ENCODE measurements around the gene SIRPG.
"Not testable (repeated sequence)": the region's sequence is repeated elsewhere in the genome, so short reads cannot be mapped to it uniquely, and the experiment has no call there.

The SIRPG gene

DNA sequence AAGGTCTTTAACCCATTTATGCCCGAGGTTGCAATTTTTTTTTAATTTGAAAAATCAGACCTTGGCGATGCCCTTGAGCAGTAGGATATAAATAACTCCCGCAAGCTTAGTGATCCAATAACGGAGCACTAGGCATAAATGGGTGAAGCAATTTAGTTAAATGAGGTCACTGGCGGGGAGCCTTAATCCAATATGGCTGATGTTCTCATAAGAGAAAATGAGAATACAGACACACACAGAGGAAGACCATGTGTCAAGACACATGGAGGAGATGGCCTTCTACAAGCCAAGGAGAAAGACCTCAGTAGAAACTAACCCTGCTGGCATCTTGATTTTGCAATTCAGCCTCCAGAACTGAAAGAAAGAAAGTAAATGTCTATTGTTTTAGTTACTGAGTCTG, 735 bp downstream of the SIRPG start:
- Histone ChIP-seq H3K36me3 (ENCODE audit: control insufficient read depth, insufficient read depth, low read length) (no peaks in the 10 kb centered on the region), H3K4me3 (ENCODE audit: insufficient read depth, low read depth, low read length, poor library complexity, severe bottlenecking) (peak overlapping the region; percentile 51), H3K9me3 (ENCODE audit: control insufficient read depth, low read length) (peaks cover 3% of the 10 kb centered on the region), H3K4me1 (ENCODE audit: control insufficient read depth, insufficient read depth, low read length, poor library complexity, severe bottlenecking) (peaks cover 59% of the 10 kb centered on the region), H3K27ac (ENCODE audit: insufficient read depth, low read length, poor library complexity, severe bottlenecking) (peak overlapping the region; percentile 73), H3K27me3 (replicated peaks; ENCODE audit: control insufficient read depth, insufficient read depth, low read length, poor library complexity, severe bottlenecking) (no peaks in the 10 kb centered on the region)
- DNase-seq, result no peak

DNA sequence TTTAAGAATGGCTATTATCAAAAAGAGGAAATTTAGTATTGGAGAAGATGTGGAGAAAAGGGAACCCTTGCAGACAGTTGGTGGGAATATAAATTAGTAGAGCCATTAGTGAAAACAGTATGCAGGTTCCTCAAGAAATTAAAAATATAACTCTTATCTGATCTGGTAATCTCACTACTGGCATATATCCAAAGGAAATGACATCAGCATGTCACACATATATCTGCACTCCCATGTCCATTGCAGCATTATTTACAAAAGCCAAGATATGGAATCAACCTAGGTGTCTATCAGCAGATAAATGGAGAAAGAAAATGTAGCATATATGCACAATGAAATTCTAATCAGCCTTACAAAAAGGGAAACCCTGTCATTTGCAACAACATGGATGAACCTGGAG, 2.6 kb downstream of the SIRPG start:
- Histone ChIP-seq H3K9me3 (ENCODE audit: control insufficient read depth, low read length) (peaks cover 3% of the 10 kb centered on the region), H3K27me3 (replicated peaks; ENCODE audit: control insufficient read depth, insufficient read depth, low read length, poor library complexity, severe bottlenecking) (no peaks in the 10 kb centered on the region), H3K4me1 (ENCODE audit: control insufficient read depth, insufficient read depth, low read length, poor library complexity, severe bottlenecking) (peaks cover 49% of the 10 kb centered on the region), H3K27ac (ENCODE audit: insufficient read depth, low read length, poor library complexity, severe bottlenecking) (peak overlapping the region; percentile 40), H3K36me3 (ENCODE audit: control insufficient read depth, insufficient read depth, low read length) (no peaks in the 10 kb centered on the region), H3K4me3 (ENCODE audit: insufficient read depth, low read depth, low read length, poor library complexity, severe bottlenecking) (peak overlapping the region; percentile 51)
- DNase-seq, result no peak

DNA sequence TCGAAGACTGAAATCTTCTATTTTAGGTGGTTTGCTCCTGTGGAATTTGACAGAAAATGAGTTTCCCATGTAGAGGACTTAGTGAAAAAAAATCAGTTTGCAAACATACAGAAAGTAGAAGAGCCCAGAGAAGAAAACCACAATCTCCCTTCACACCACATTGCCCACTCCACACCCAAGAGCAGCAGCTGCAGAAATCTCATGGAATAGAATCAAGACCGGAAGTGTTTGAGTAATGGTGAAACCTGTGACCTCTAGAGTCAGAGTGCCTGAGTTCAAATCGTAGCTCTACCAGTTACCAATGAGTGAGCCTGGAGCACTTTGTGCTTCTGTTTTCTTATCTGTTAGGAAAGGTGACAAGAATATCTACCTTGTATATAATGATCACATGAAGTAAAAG, 4.6 kb downstream of the SIRPG start:
- H3K36me3 ChIP-seq (ENCODE audit: control insufficient read depth, insufficient read depth, low read length), result peaks cover 11% of the 10 kb centered on the region
- H3K9me3 ChIP-seq (ENCODE audit: control insufficient read depth, low read length), result peaks cover 3% of the 10 kb centered on the region
- no peak overlapping the region for H3K4me3 ChIP-seq (ENCODE audit: insufficient read depth, low read depth, low read length, poor library complexity, severe bottlenecking)
- peaks cover 31% of the 10 kb centered on the region for H3K4me1 ChIP-seq (ENCODE audit: control insufficient read depth, insufficient read depth, low read length, poor library complexity, severe bottlenecking)
- no peaks in the 10 kb centered on the region for H3K27me3 ChIP-seq (replicated peaks; ENCODE audit: control insufficient read depth, insufficient read depth, low read length, poor library complexity, severe bottlenecking)
- H3K27ac ChIP-seq (ENCODE audit: insufficient read depth, low read length, poor library complexity, severe bottlenecking), result no peak overlapping the region
- DNase-seq, result no peak

DNA sequence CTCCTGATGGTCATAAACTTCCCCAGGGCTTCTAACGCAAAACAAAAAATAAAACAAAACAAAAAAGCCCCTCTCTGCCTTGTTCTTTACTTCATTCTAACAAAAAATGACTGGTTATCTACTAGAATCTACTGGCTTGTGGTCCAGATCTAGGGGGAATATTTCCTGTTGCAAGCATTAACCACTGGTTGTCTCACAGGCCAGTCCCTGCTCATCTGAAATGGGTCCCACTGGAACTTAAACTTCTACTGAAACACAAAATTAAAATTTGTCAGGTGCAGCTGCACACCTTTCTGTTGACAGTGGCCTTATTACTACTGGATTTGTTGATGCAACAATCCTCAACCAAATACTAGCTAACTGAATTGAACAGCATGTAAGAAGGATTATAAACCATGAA, 5.5 kb downstream of the SIRPG start:
- peaks cover 19% of the 10 kb centered on the region for H3K36me3 ChIP-seq (ENCODE audit: control insufficient read depth, insufficient read depth, low read length)
- H3K27ac ChIP-seq (ENCODE audit: insufficient read depth, low read length, poor library complexity, severe bottlenecking), result peak overlapping the region; percentile 26
- H3K27me3 ChIP-seq (replicated peaks; ENCODE audit: control insufficient read depth, insufficient read depth, low read length, poor library complexity, severe bottlenecking), result no peaks in the 10 kb centered on the region
- H3K9me3 ChIP-seq (ENCODE audit: control insufficient read depth, low read length), result peaks cover 3% of the 10 kb centered on the region
- no peak for DNase-seq
- no peak overlapping the region for H3K4me3 ChIP-seq (ENCODE audit: insufficient read depth, low read depth, low read length, poor library complexity, severe bottlenecking)
- peaks cover 23% of the 10 kb centered on the region for H3K4me1 ChIP-seq (ENCODE audit: control insufficient read depth, insufficient read depth, low read length, poor library complexity, severe bottlenecking)

DNA sequence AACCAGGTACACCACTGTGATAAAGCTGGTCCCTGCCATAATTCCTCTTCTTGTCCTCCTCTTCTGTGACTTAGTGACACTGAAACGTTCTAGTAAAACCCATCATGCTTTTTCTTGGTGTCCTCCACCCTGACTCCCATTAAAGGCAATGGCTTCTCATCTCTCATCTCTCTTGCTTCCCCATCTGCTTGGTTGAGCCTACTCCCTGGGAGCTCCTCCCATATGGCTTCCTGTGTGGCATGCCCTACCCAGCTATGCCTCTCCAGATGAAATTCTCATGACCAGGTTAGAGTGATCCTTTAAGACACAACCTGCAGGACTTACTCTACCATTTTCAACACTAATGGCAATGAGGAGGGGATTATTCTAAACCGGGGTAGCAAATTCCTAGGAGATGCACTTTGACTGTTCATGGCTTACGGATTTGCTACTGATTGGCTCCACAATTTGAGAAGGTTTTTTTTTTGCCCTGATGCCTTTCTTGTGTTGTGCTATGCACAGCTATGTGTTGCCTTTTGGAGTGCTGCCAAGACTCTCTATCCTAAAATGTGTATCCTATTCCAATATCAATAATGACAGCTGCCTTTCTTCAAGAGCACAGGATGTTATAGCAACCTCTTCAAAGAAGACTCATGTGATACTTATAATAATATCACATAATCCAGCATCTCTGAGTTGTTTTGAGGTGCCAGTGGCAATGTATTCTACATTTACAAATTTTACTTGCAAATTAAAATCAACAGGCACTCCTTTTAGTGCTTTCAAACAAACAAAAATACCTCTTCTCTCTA, 6.1 kb downstream of the SIRPG start:
- peaks cover 3% of the 10 kb centered on the region for H3K9me3 ChIP-seq (ENCODE audit: control insufficient read depth, low read length)
- peaks cover 20% of the 10 kb centered on the region for H3K36me3 ChIP-seq (ENCODE audit: control insufficient read depth, insufficient read depth, low read length)
- H3K4me3 ChIP-seq (ENCODE audit: insufficient read depth, low read depth, low read length, poor library complexity, severe bottlenecking), result peak overlapping the region; percentile 20
- no peak for DNase-seq
- H3K27ac ChIP-seq (ENCODE audit: insufficient read depth, low read length, poor library complexity, severe bottlenecking), result peak overlapping the region; percentile 26
- H3K27me3 ChIP-seq (replicated peaks; ENCODE audit: control insufficient read depth, insufficient read depth, low read length, poor library complexity, severe bottlenecking), result no peaks in the 10 kb centered on the region
- H3K4me1 ChIP-seq (ENCODE audit: control insufficient read depth, insufficient read depth, low read length, poor library complexity, severe bottlenecking), result peaks cover 20% of the 10 kb centered on the region

DNA sequence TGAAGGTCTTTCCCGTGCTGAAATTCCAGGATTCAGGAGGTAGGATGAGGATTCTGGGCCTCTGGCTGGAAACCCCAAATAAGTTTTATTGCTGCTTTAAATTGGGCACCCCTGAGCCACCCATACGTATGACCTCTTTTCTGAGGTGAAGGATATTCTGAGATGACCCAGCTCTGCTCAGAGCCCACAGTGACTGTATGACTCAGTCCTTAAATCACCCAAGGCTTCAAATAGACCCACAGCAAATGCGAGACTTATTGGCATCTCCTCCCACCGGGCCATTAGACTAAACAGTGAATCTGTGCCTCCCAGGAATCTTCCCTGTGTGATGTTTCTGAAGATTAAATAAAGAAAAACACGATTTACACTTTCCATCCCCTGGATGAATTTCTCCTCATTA, 9.5 kb downstream of the SIRPG start:
- Histone ChIP-seq H3K27ac (ENCODE audit: insufficient read depth, low read length, poor library complexity, severe bottlenecking) (no peak overlapping the region), H3K27me3 (replicated peaks; ENCODE audit: control insufficient read depth, insufficient read depth, low read length, poor library complexity, severe bottlenecking) (no peaks in the 10 kb centered on the region), H3K36me3 (ENCODE audit: control insufficient read depth, insufficient read depth, low read length) (peaks cover 38% of the 10 kb centered on the region), H3K4me3 (ENCODE audit: insufficient read depth, low read depth, low read length, poor library complexity, severe bottlenecking) (no peak overlapping the region), H3K4me1 (ENCODE audit: control insufficient read depth, insufficient read depth, low read length, poor library complexity, severe bottlenecking) (peaks cover 18% of the 10 kb centered on the region), H3K9me3 (ENCODE audit: control insufficient read depth, low read length) (no peaks in the 10 kb centered on the region)
- no peak for DNase-seq

DNA sequence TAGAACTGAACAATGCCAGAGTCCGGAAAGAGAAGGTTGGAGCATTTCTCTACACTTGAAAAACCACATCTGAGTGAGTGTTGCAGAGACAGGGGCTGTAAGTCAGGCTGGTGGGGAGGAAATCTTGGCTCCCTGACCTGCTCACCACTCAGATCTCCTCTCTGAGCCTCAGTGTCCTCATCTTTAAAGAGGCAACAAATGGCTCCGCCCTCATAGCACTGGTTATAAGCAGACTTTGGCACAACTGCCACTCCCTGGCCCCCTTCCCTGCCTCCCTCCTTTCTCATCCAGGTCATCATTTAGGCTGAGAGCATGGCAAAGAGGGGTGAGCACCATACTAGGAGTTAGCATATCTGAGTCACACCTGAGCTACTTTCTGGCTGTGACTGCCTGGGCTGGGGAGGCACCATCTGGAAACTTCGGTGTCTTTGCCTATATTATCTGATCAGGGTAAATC, 10.6 kb downstream of the SIRPG start:
- Histone ChIP-seq H3K27me3 (replicated peaks; ENCODE audit: control insufficient read depth, insufficient read depth, low read length, poor library complexity, severe bottlenecking) (no peaks in the 10 kb centered on the region), H3K4me3 (ENCODE audit: insufficient read depth, low read depth, low read length, poor library complexity, severe bottlenecking) (no peak overlapping the region), H3K9me3 (ENCODE audit: control insufficient read depth, low read length) (no peaks in the 10 kb centered on the region), H3K27ac (ENCODE audit: insufficient read depth, low read length, poor library complexity, severe bottlenecking) (no peak overlapping the region), H3K4me1 (ENCODE audit: control insufficient read depth, insufficient read depth, low read length, poor library complexity, severe bottlenecking) (peaks cover 12% of the 10 kb centered on the region), H3K36me3 (ENCODE audit: control insufficient read depth, insufficient read depth, low read length) (peaks cover 38% of the 10 kb centered on the region)
- no peak for DNase-seq

DNA sequence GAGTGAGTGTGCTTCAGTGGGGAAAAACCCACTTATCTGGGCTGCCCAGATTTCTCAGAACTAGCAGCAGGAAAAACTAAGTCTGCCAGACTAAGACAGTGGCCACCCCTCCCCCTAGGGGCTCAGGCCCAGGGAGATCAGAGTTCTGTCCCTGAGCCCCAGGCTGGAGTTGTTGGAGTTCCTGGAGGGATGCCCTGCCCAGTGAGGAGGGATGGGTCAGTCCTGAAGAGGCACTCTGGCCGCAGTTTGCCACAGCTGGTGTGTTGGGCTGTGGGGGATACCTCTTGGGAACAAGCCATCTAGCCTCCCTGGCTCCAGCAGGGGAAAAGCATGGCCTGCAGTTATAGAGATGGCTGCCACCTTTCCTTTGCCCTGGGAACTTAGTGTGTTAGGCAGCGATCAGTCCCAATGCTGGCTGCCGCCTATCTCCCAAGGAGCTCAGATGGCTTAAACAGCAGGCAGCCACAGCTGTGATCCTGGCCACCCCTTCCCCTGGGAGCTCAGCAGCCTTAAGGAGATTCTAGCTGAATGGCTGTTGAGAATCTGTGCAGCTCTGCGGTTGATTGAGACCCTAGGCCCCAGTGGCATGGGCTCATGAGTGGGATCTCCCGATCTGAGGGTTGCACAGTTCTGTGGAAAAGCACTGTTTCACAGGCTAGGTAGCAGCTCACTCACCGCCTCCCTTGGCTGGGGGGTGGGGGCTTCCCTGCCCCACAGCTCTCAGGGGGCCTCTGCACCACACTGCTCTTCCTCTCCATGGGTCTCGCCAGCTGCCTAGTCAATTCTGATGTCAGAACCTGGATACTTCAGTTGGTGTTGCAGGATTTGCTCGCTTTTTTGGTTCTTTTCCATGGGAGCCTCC, 13.2 kb downstream of the SIRPG start:
- Histone ChIP-seq H3K27me3 (replicated peaks; ENCODE audit: control insufficient read depth, insufficient read depth, low read length, poor library complexity, severe bottlenecking) (no peaks in the 10 kb centered on the region), H3K4me3 (ENCODE audit: insufficient read depth, low read depth, low read length, poor library complexity, severe bottlenecking) (no peak overlapping the region), H3K4me1 (ENCODE audit: control insufficient read depth, insufficient read depth, low read length, poor library complexity, severe bottlenecking) (peaks cover 4% of the 10 kb centered on the region), H3K9me3 (ENCODE audit: control insufficient read depth, low read length) (no peaks in the 10 kb centered on the region), H3K36me3 (ENCODE audit: control insufficient read depth, insufficient read depth, low read length) (peaks cover 38% of the 10 kb centered on the region), H3K27ac (ENCODE audit: insufficient read depth, low read length, poor library complexity, severe bottlenecking) (no peak overlapping the region)
- no peak for DNase-seq

DNA sequence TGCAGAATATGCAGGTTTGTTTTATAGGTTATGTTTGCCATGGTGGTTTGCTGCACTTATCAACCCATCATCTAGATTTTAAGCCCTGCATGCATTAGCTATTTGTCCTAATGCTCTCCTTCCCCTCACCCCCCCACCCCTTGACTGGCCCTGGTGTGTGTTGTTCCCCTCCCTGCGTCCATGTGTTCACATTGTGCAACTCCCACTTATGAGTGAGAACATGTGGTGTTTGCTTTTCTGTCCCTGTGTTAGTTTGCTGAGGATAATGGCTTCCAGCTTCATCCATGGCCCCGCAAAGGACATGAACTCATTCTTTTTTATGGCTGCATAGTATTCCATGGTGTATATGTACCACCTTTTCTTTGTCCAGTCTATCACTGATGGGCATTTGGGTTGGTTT, 18.9 kb downstream of the SIRPG start:
- H3K27ac ChIP-seq (ENCODE audit: insufficient read depth, low read length, poor library complexity, severe bottlenecking); H3K4me1 ChIP-seq (ENCODE audit: control insufficient read depth, insufficient read depth, low read length, poor library complexity, severe bottlenecking); H3K27me3 ChIP-seq (replicated peaks; ENCODE audit: control insufficient read depth, insufficient read depth, low read length, poor library complexity, severe bottlenecking); H3K9me3 ChIP-seq (ENCODE audit: control insufficient read depth, low read length); H3K4me3 ChIP-seq (ENCODE audit: insufficient read depth, low read depth, low read length, poor library complexity, severe bottlenecking); DNase-seq: not testable (repeated sequence)
- H3K36me3 ChIP-seq (ENCODE audit: control insufficient read depth, insufficient read depth, low read length), result peaks cover 12% of the 10 kb centered on the region

DNA sequence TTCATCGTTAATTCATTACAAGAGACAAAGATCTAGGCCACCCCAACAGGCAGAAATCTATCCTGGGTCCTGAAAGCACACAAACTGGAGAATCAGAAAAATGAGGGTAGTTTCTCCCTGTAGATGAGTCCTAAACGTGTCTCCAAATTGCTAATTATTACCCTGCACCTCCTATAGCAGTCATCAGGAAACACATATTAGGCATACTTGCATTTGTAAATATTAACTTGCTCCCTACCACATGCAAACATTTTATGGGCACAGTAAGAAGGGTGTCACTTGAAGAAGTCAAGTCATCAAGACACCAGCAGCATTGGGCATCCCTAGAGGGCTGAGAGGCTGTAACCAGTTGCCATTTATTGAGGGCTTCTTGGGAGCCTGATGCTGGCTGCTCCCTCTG, 19.8 kb downstream of the SIRPG start:
- no peak for DNase-seq
- H3K4me1 ChIP-seq (ENCODE audit: control insufficient read depth, insufficient read depth, low read length, poor library complexity, severe bottlenecking), result no peaks in the 10 kb centered on the region
- peaks cover 12% of the 10 kb centered on the region for H3K36me3 ChIP-seq (ENCODE audit: control insufficient read depth, insufficient read depth, low read length)
- no peak overlapping the region for H3K27ac ChIP-seq (ENCODE audit: insufficient read depth, low read length, poor library complexity, severe bottlenecking)
- H3K27me3 ChIP-seq (replicated peaks; ENCODE audit: control insufficient read depth, insufficient read depth, low read length, poor library complexity, severe bottlenecking), result no peaks in the 10 kb centered on the region
- H3K4me3 ChIP-seq (ENCODE audit: insufficient read depth, low read depth, low read length, poor library complexity, severe bottlenecking), result no peak overlapping the region
- no peaks in the 10 kb centered on the region for H3K9me3 ChIP-seq (ENCODE audit: control insufficient read depth, low read length)

All from effector memory CD4-positive, alpha-beta T cell (primary cell).